GM10248 (cell line): ENCODE data around the gene PHF21B.

ENCODE experiments used
- CTCF ChIA-PET: fragments of 300-600 bp; sonication (Branson Sonifier 250); formaldehyde crosslinking; extraction: SDS; loops from one replicate; lab custom pipeline; 2021; ENCODE audit warnings: antibody characterized with exemption; lab: Yijun Ruan, JAX
- POLR2A ChIA-PET: fragments of 350-650 bp; sonication (Branson Sonifier 250); formaldehyde crosslinking; extraction: SDS; loops from one replicate; lab custom pipeline; 2020; ENCODE audit warnings: antibody characterized with exemption; lab: Yijun Ruan, JAX
- DNase-seq: peaks from one replicate; pipeline ENCODE4 v3.0.0; 2012; ENCODE audit errors: extremely low spot score
- CTCF ChIP-seq: IDR thresholded peaks from 2 replicates; pipeline ENCODE4 v1.5.1; 2012; ENCODE audit warnings: mild to moderate bottlenecking, low read depth; ENCODE audit errors: extremely low read depth, missing control alignments, control extremely low read depth

Gene PHF21B

DNA sequence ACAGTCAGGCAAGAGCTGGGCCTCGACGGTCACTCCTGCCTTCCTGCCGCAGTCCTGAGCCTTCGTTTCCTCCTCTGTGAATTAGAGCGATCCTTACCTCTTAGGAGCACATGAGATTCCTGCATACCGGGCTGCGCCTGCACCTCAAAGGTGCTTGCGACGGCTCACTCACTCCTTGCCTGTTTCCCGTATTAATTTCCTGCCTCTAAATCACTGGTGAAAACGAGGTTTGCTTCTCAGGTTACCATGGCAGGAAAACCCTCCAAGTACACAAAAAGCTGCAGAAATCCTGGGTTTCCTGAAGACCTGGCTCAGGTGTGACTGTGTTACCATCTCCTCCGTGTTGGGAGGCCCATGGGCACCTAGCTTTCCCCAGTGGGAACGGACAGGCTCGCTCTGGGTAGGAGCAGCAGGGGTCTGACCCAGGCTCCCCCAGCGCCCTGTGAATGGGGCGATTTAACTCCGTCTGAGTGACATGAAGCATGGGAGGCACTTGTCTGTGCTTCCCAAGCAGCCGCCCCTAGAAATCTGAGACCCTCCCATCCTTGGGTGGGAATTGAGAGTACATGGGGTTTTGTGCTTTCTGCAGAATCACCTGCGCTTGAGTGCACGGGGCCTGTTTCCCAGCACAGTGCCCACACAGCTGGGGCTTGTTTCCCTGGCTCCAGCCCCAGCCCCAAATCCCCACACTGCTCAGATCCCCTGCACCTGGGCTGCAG is 64.8 kb downstream of the PHF21B start:
- CTCF ChIA-PET: no interaction called here
- DNase-seq: no peak
- POLR2A ChIA-PET: no interaction called here
- TF ChIP-seq CTCF: no peak

GRCh38 chr22:44943701-44944324 is 66.0 kb downstream of the PHF21B start:
- DNase-seq: no peak
- ChIA-PET CTCF (no interaction called here), POLR2A (no interaction called here)
- TF ChIP-seq CTCF: no peak

- DNase-seq: no peak
- ChIA-PET POLR2A (no interaction called here), CTCF (no interaction called here)
- no peak for TF ChIP-seq CTCF
Observed at GRCh38 chr22:44942979-44943700, 66.7 kb downstream of the PHF21B start.

DNA sequence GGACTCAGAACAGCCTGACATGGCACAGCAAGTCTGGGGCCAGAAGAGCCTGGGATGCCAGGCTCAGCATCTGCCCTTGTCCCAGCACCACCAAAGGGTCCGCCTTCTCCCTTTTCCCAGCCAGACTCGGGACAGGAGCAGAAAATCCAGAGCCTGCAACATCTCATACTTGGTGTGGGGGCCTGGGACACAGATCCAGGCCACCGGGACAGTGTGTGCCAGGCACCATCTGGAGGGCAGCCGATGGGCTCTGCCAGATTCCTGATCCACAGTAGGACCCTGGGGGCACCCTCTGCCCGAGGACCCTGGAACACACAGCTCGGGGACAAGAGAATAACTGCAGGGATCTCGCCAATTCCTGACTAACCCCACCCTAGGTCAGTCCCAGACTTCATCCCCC is 67.7 kb downstream of the PHF21B start:
- POLR2A ChIA-PET: no interaction called here

DNA sequence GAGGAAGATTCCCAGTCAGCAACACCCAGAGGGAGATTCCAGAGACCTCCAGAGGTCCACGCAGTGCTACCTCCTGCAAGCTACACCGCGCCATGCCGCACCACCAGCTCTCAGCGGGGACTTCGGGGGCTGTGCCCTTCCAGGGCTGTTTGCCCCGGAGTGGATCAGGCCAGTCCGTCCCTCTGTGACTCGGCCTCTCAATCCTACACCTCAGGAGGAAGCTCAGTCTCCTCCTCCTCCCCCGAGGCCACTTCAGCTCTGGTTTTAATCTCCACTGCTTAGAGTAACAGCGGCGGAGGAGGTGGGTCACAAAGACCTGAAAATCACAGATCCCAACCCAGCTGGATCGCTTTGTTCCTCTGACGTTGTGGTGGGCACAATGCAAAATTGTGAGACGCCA is 68.6 kb downstream of the PHF21B start:
- TF ChIP-seq CTCF: no peak
- ChIA-PET CTCF (interaction anchor here (1.0 kb wide), 1 partner anchor 16 kb away, joined by 3 read pairs; no protein-coding TSS in a partner anchor), POLR2A (no interaction called here)
- DNase-seq: no peak

More for the DNA sequence above, 67.7 kb downstream of the PHF21B start:
- no peak for TF ChIP-seq CTCF
- CTCF ChIA-PET: no interaction called here
- DNase-seq: no peak

GRCh38 chr22:44940130-44940529 is 69.7 kb downstream of the PHF21B start:
- TF ChIP-seq CTCF: no peak
- DNase-seq: no peak
- POLR2A ChIA-PET: no interaction called here
- CTCF ChIA-PET: interaction anchor here (1.0 kb wide), 1 partner anchor 17 kb away, joined by 3 read pairs; no protein-coding TSS in a partner anchor
